Thymus (tissue), 11 donors: ENCODE measurements around the gene TEX53. TPM values are rescaled to one million over a fixed set of nuclear protein-coding genes. Genes with fewer than 3 reads are reported as not detected.

Experiments used
- DNase-seq, 9 donors: peaks; one replicate each; pipeline ENCODE4 v3.0.0-alpha.2; 2013; ENCODE audit warnings: low spot score in 9 of 9, low read depth in 6 of 9, missing footprints in 1 of 9
- H3K27ac ChIP-seq, 2 donors: one replicate each; pipeline ENCODE4 v1.5.1; 2013; ENCODE audit warnings: control low read depth in 1 of 2, low read depth in 1 of 2, low read length in 1 of 2, mild to moderate bottlenecking in 1 of 2, moderate library complexity in 1 of 2
- H3K27me3 ChIP-seq, 2 donors: one replicate each; pipeline ENCODE4 v1.5.1; 2013; ENCODE audit warnings: low read length in 1 of 2; ENCODE audit not compliant: control insufficient read depth in 2 of 2, insufficient read depth in 1 of 2
- H3K36me3 ChIP-seq, 2 donors: one replicate each; pipeline ENCODE4 v1.5.1; 2013; ENCODE audit warnings: low read length in 1 of 2, mild to moderate bottlenecking in 1 of 2, moderate library complexity in 1 of 2; ENCODE audit not compliant: control insufficient read depth in 2 of 2, insufficient read depth in 2 of 2
- H3K4me1 ChIP-seq, 2 donors: one replicate each; pipeline ENCODE4 v1.5.1; 2013; ENCODE audit warnings: low read length in 2 of 2; ENCODE audit not compliant: control insufficient read depth in 2 of 2, insufficient read depth in 2 of 2
- H3K4me3 ChIP-seq, 2 donors: one replicate each; pipeline ENCODE4 v1.5.1; 2013; ENCODE audit warnings: low read length in 2 of 2, control low read depth in 1 of 2, mild to moderate bottlenecking in 1 of 2
- H3K9me3 ChIP-seq, 2 donors: one replicate each; pipeline ENCODE4 v1.5.1; 2013; ENCODE audit warnings: low read length in 1 of 2, mild to moderate bottlenecking in 1 of 2; ENCODE audit not compliant: control insufficient read depth in 2 of 2, insufficient read depth in 1 of 2
- WGBS: extraction: QIAGEN DNeasy Blood & Tissue Kit; methylation state at CpG from one replicate; pipeline ENCODE4 v1.1.7; 2013; 5-methylcytosine and 5-hydroxymethylcytosine counted together
- polyA plus RNA-seq: library from polyadenylated mRNA; stranded (reverse); fragments of 200-250 nt; gene quantifications from one replicate; pipeline ENCODE4 v1.2.3, GENCODE V29; 2013
- total RNA-seq: library from RNA; stranded (reverse); fragments of 120-200 nt; gene quantifications from one replicate; pipeline ENCODE4 v1.2.4, GENCODE V29; 2013
- donor health status: healthy.

The TEX53 gene
- total and polyA plus RNA-seq, 2 donors, result not detected

DNA sequence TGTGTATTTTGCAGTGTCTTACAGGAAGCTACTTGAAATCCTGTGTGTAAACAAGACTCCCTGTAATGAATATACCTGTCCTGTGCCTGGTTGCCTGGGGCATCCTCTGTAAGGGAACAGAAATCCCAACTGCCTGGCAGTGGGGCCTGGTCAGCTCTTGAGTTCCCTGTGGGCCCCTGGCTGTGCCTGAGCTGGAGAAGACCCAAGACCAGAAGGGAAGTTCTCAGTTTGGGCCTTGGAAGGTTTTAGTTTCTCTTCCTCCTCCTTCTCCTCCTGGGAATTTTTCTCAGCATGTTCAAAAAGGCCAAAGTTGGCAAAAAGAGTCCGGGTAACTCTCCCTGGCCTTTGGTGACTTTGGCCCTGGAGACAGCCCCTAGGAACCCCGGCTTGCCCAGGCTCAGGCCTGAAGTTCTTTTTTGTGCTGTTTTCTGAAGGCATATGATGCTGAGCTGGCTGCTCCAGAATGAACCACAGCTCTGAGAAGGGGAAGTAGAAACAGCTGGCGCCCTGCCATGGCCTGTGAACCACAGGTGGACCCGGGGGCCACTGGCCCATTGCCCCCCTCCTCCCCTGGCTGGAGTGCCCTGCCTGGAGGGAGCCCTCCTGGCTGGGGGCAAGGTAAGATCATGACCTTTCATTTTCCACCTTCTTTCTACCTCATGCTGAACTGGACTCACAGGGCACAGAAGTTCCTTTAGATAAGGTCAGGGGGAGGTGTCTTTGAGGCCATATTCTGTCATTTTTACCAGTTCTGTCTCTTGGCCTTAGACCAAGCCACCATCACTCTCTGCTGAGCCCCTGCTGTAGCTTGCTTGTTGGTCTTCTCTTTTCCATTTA, 40.7 kb downstream of the TEX53 start:
- H3K27ac ChIP-seq, result peak overlapping the region; percentile 60 to 87
- 13% methylated on average over 4 of the region's 4 CpGs for WGBS
- peak in 1 of 9 donors; percentile 36 for DNase-seq

DNA sequence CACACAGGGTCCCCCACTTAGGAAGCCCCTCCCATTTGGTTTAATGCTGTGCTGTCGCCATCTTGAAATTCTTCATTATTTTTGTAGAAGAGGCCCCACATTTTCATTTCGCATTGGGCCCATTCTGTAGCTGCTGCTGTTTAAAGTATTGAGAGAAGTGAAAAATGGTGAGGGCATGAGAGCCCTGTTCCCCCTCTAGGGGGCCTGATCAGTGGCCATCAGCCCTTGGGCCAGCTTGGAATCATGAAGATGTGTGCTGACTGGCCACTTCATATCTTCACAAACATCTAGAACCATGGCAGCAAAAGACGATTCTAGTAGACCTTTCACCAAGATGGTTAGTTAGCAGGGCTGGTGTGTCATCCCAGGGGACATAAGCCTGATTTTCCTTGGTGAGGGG, 43.2 kb downstream of the TEX53 start:
- no peak for DNase-seq
- H3K27me3 ChIP-seq, result no peaks in the 10 kb centered on the region
- H3K4me3 ChIP-seq, result no peak overlapping the region
- no peak overlapping the region for H3K27ac ChIP-seq
- H3K4me1 ChIP-seq, result peaks cover 14 to 33% of the 10 kb centered on the region in 2 donors
- no peaks in the 10 kb centered on the region for H3K9me3 ChIP-seq
- peaks cover 6 to 9% of the 10 kb centered on the region in 2 donors for H3K36me3 ChIP-seq
- over 99% methylated on average over 3 of the region's 3 CpGs for WGBS

More for the DNA sequence above, 40.7 kb downstream of the TEX53 start:
- H3K4me1 ChIP-seq, result peaks cover 10 to 24% of the 10 kb centered on the region in 2 donors
- peaks cover 8 to 9% of the 10 kb centered on the region in 2 donors for H3K36me3 ChIP-seq
- no peaks in the 10 kb centered on the region for H3K27me3 ChIP-seq
- H3K9me3 ChIP-seq, result no peaks in the 10 kb centered on the region
- H3K4me3 ChIP-seq, result no peak overlapping the region

DNA sequence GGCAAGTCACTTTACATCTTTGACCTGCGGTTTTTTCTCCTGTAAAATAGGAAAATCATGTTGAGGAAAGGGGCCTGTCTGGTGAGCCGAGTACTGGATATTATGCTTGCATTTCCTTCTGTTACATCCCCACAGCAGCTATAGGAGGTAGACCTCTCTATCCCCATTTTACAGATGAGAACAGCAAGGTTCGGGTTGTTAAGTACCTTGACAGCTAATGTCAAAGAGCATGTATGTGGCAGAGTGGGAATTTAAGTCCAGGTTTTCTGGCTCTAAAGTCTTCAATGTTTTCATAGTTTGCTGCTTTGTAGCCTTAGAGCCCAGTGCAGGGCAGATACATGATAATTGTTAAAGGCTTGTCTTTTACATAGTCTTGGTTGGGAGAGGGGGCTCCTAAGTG, 43.7 kb downstream of the TEX53 start:
- Histone ChIP-seq H3K36me3 (peaks cover 6 to 9% of the 10 kb centered on the region in 2 donors), H3K9me3 (no peaks in the 10 kb centered on the region), H3K4me3 (no peak overlapping the region), H3K27ac (no peak overlapping the region), H3K27me3 (no peaks in the 10 kb centered on the region), H3K4me1 (peaks cover 14 to 33% of the 10 kb centered on the region in 2 donors)
- 66% methylated on average over 3 of the region's 3 CpGs for WGBS
- no peak for DNase-seq

DNA sequence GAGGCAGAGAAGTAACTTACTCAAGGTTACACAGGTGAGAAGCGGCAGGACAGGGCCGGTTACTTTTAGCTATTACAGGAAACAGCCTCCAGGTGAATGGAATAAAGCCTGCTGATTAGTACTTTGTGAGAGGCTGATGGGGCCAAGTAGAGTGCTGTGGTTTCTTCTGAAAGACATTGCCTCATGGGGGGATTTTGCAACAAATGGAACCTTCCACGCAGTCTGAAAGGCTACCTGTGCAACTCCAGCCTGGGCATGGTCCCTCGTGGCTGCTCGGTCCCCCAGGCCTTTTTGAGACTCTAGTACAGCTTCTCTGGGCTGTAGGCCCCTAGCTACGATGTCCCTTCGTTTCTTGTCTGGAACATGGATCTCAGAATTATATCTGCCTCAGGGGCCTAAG, 44.5 kb downstream of the TEX53 start:
- H3K4me3 ChIP-seq, result no peak overlapping the region
- no peak for DNase-seq
- H3K36me3 ChIP-seq, result peaks cover 6% of the 10 kb centered on the region in 2 donors
- WGBS, result 88% methylated on average over 7 of the region's 7 CpGs
- H3K27ac ChIP-seq, result no peak overlapping the region
- no peaks in the 10 kb centered on the region for H3K9me3 ChIP-seq
- peaks cover 14 to 33% of the 10 kb centered on the region in 2 donors for H3K4me1 ChIP-seq
- H3K27me3 ChIP-seq, result no peaks in the 10 kb centered on the region

DNA sequence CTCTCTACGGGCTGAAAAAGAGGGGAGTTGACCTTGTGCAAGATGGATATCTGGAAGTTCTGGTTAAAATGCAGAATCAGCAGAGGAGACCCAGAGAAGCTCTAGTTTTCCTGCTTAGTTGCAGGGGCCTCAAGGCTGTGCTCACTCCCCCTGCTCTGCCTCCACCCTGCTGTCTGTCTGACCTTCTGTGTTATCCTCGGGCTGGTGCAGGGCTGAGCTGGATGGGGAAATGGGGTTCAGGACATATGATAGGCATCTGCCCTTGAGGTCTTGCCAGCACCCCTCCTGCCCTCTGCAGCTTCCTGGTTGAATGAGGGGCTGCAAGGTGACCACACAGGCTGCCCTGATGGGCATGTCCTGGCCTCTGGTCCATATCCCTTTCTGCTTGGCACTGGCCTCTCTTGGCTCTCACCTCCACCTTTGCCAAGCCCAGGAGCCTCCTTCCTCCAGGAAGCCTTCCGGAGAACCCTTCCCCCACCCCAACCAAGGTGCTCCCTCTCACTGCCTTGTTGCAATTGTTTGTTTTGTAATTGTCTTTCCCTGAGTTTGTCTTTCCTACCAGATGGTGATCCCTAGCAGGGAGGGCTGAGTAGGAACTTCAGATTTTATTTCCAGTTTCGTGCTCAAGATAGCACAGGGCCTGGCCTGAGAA, 45.2 kb downstream of the TEX53 start:
- peak overlapping the region; percentile 69 to 93 for H3K4me3 ChIP-seq
- no peaks in the 10 kb centered on the region for H3K9me3 ChIP-seq
- H3K27ac ChIP-seq, result peak overlapping the region in 1 of 2 donors; percentile 91
- peaks cover 14 to 31% of the 10 kb centered on the region in 2 donors for H3K4me1 ChIP-seq
- no peak for DNase-seq
- H3K27me3 ChIP-seq, result no peaks in the 10 kb centered on the region
- H3K36me3 ChIP-seq, result peaks cover 3% of the 10 kb centered on the region in 2 donors
- WGBS, result 50% methylated on average over 4 of the region's 4 CpGs

DNA sequence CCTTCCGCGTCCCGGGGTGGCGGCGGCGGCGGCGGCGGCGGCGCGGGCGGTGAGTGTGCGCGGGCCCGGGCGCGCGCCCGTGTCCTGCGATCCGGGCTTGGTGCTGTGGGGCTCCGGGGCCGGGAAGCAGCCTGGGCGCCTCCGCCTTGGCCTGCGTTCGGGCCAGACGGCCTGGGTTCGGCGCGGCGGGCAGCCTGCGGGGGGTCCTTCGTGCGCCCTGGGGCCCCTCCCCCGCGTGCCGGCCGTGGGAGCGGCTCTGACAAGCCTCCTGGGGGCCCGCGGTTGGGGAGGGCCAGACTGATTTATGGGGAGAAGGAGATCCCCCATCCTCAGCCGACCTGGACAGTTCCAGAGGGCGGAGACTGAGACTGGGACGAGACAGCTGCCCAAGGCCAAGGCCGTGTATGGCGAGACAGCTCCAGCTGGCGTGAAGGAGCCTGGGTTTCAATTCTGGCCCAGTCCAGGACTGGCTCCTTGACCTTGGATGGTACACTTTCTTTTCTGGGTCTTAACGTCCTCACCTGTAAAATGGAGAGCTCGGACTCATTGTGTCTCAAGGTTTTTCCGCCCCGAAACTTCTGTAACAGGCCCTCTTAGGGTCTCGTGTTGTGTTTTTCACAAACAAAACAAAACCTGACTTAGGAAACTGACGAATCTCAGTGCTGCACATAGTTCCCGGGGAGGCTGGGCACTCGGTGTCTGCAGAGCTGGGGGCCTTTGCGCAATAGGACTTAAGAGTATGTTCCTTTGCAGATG, 45.9 kb downstream of the TEX53 start:
- H3K27ac ChIP-seq, result peak overlapping the region; percentile 48 to 91
- no peaks in the 10 kb centered on the region for H3K9me3 ChIP-seq
- H3K36me3 ChIP-seq, result peaks cover 0 to 3% of the 10 kb centered on the region in 2 donors
- peaks cover 14 to 24% of the 10 kb centered on the region in 2 donors for H3K4me1 ChIP-seq
- peak overlapping the region; percentile 69 to 93 for H3K4me3 ChIP-seq
- no peaks in the 10 kb centered on the region for H3K27me3 ChIP-seq
- DNase-seq, result peak in 3 of 9 donors; percentile 30 to 58 (median 35)
- WGBS, result 3% methylated on average over 58 of the region's 58 CpGs

DNA sequence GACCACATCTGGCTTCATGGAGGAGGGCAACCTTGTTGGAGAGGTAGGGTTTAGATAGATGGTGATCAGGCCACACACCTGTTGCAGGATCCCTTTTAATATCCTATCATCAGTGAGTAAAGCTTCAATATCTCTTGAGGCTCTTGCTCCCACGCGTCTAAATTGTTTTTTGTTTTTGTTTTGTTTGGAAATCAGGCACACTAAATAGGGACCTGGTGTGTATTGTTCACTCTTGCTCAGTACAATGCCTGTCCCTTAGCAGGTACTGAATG, 49.1 kb downstream of the TEX53 start:
- no peaks in the 10 kb centered on the region for H3K9me3 ChIP-seq
- H3K27ac ChIP-seq, result no peak overlapping the region
- no peak overlapping the region for H3K4me3 ChIP-seq
- peaks cover 13 to 25% of the 10 kb centered on the region in 2 donors for H3K4me1 ChIP-seq
- WGBS, result 97% methylated on average over 2 of the region's 2 CpGs
- H3K27me3 ChIP-seq, result no peaks in the 10 kb centered on the region
- no peaks in the 10 kb centered on the region for H3K36me3 ChIP-seq
- no peak for DNase-seq

DNA sequence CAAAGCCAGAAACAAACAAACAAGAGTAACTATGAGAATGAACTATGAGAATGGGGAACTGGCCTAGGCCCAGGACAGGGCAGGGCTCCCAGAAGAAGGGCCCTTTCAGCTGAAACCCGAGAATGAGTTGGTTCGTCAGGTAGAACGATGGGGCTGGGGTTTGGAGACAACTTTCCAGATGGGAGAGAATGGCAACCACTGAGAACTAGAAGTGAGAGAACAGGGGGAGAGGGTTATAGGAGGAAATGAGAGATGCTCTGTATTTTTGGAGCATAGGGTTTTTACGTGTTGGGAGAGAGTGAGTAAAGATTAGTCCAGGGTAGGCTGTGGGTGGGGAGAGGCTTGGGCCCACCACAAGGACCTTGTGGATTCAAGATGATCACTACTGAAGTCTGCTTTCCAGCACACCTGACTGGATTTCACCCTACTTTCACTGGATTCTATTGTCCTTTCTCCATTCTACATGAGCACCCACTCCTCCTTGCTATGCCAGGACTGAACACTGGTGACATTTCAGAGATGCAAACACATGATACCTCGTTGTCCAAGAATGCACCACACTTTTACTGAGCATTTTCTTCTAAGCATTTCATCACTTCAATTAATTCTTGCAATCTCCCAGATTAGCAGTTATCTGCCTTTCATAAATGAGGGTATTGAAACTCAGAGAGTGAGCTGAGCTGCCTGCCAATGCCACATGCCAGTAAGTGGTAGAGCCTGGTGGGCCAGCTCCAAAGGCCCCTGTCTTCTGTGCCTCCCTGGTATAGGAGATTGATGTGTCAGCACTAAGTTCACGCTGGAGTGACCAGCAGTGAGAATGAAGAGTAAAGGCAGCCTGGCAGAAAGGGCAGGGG, 49.7 kb downstream of the TEX53 start:
- DNase-seq, result no peak
- H3K4me1 ChIP-seq, result peaks cover 13 to 21% of the 10 kb centered on the region in 2 donors
- H3K4me3 ChIP-seq, result no peak overlapping the region
- no peak overlapping the region for H3K27ac ChIP-seq
- H3K36me3 ChIP-seq, result no peaks in the 10 kb centered on the region
- 95% methylated on average over 6 of the region's 6 CpGs for WGBS
- no peaks in the 10 kb centered on the region for H3K9me3 ChIP-seq
- no peaks in the 10 kb centered on the region for H3K27me3 ChIP-seq
